Activated CD8-positive, alpha-beta memory T cell treated with anti-CD3 and anti-CD28 coated beads for 24 hours (primary cell): ENCODE results near the gene ELP6.
"Not testable (repeated sequence)": the region's sequence is repeated elsewhere in the genome, so short reads cannot be mapped to it uniquely, and the experiment has no call there.

Experiments
- DNase-seq: peaks from one replicate; pipeline ENCODE4 v3.0.0-alpha.2; 2020

The ELP6 gene

DNA sequence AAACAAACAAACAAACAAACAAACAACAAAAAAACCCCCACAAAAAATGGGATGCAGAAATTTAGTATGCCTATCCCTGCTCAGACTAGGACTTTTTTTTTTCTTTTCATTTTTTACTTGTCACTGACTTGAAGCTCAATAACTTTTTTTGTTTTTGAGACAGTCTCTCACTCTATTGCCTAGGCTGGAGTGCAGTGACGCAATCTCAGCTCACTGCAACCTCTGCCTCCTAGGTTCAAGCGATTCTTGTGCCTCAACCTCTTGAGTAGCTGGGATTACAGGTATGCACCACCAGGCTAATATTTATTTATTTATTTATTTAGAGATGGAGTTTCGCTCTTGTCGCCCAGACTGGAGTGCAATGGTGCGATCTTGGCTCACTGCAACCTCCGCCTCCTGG, 8.2 kb downstream of the ELP6 start:
- not testable (repeated sequence) for DNase-seq

DNA sequence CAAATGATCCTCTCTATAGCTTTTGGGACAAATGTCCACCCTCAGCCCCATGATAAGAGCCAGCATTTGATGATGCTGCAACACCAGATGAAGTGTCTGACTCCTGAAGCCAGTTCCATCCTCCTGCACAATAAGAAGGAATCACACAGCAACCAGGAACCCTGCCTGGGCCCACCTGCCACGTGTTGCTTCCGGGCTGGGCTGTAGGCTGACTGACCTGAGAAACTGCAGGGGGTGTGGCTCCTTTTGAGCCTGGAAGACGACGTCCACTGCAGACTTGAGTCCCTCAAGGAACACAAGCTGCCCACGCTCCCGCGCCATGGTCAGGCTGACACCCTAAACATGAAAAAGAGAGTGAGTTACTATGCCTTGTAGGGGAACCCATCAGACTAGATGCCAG, 9.4 kb downstream of the ELP6 start:
- DNase-seq = no peak

DNA sequence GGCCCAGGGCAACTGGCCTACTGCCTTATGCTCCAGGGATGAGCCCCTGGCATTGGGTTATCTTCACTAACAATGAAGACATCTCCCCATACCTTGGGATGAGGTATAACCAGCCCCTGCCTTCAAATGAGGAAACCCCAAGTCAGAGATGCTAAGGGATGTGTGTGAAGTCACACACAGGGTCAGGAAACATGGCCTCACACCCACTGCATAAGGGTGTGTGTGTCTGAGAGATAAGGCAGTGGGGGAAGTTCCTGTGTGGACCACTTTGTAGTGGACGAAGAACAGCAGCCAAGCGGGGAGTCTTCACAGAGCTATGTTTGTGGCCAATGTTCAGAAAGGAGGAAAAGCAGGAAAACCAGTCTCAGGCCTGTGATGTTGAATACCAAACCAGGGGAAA, 10.5 kb downstream of the ELP6 start:
- DNase-seq = no peak

DNA sequence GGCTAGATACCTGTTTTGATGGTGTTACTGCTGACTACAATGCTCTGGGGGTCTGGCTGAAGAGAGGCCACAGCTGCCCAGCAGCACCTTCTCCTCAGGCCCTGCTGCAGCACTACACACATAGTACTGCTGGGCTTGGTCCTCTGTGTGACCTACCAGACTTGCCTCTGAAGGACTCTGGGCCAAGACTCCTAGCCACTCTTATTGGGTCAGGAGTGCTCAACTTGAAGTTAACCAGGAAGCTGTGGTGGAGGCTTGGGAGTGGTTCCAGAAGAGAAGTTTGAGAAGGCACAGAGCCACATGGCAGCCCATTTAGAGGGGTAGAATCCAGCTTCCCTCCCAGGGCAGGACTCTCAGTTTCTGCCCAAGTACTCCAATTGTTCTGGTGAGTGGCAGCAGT, 16.6 kb downstream of the ELP6 start:
- no peak for DNase-seq

DNA sequence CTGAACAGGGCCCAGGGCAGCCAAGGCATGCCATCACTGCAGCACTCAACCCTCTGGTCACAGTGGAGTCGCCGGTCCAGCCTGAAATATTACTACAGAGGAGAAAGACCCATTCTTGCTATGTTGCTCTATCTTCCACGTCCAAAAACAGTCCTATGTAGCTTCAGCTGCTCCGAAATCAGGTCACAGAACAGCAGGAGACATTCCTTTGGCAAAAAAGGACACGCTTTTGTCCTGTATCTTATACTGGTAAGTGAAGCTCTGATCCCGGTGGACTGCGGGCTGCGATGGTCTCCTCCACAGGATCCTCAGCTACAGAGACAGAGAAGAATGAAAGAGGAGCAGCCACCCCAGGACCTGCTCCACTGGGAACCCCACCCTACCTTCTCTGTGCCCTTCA, 17.6 kb downstream of the ELP6 start:
- no peak for DNase-seq

DNA sequence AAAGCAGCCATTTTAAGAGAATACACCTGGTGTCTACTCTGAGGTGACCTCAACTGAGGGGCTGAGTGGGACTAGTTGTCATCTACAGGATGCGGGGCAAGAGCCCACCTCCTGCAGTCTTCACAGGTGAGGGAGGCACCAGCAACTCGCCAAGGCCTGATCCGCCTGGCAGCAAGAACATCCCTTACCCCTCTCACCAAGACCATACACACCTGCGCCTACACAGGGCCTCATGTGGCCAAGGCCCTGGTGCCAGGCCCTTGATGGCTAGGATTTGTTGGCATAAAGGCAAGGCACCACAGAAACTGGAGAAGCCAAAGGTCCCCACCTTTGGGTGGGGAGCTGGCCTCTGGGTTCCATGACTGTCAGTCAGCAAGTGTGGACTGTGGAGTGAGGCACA, 18.4 kb downstream of the ELP6 start:
- DNase-seq = no peak

DNA sequence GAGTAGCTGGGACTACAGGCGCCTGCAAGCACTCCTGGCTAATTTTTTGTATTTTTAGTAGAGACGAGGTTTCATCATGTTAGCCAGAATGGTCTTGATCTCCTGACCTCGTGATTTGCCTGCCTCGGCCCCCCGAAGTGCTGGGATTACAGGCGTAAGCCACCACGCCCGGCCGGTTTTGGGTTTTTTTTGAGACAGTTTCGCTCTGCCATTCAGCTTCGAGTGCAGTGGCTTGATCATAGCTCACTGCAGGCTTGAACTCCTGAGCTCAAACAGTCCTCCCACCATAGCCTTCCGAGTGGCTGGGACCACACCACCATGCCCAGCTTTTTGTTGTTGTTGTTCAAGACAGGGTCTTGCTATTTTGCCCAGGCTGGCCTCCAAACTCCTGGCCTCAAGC, 21.7 kb downstream of the ELP6 start:
- DNase-seq = no peak

DNA sequence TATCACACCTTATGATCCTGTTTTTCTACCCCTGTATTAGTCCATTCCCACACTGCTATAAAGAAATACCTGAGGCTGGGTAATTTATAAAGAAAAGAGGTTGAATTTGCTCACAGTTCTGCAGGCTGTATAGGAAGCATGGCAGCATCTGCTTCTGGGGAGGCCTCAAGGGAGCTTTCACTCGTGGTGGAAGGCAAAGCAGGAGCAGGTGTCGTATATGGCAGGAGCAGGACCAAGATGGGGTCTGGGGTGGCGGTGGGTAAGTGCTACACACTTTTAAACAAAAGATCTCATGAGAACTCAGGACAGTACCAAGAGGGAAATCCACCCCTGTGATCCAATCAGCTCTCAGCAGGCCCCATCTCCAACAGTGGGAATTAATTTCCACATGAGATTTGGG, 22.3 kb downstream of the ELP6 start:
- no peak for DNase-seq

DNA sequence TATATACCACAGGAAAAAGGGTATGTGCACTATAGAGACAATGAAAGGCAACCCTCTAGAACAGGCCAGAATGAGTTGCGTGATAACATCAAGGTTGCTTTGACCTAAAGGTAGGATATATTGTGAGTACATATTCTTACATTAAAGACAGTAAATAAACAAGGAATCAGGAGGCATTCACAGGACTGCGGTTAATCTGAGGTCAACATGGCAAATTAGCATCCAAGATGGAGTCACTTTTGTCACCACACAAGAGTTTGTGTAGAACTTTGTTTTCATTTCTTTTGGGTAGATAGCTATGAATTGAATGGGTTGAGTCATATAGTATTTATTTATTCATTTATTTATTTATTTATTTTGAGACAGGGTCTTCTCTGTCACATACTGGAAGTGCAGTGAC, 26.2 kb downstream of the ELP6 start:
- DNase-seq = no peak

DNA sequence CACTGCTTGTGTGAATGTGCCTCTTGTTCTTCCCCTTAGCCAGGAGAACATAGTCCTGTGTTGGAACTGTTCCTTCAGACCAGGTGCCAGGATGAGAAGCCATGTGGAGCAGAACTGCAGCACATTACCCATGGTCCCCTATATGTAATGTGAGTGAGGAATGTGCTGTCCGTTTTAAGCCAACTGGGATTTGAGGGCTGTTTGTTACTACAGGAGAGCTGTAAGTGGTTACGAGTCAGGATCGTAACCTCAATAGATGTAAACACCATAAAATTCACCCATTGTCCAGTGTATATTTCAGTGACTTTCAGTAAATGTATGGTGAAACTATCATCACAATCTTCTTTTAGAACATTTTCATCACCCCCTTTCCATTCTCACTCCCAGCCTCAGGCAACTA, 27.7 kb downstream of the ELP6 start:
- no peak for DNase-seq

DNA sequence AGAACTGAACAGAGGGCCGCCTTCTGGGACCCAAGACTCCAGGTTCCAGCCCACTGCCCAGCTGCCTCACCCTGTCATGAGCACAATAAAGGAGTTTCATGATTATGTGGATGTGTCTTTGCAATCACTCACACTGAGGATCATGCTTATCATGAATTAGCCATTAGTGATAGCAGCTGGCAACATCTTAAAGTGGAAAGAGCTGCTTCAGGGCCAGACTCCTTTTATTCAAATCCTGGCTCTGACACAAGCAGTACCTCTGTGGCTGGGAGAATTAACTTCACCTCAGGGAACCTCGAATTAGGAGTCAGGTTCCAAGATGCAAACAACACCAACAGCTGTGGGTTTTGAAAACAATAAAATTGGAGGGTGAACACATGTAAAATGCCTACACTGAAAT, 31.1 kb downstream of the ELP6 start:
- no peak for DNase-seq

DNA sequence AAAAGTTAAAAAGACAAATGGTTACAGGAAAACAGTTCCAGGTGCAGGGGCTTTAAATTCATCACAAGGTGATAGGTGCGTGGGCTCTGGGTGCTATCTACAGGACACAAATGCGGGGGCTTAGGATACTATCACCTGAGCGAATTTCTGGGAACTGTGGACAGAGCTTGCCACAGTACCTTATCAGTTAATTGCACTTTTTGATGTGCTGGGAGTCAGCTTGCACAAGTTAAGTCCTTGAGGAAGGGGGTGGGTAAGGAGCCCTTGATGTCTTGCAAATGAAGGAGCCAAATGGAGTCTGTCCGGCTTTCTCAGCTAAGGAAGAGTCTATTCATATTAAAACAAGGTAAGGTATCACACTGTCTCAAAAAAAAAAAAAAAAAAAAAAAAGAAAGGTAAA, 31.7 kb downstream of the ELP6 start:
- not testable (repeated sequence) for DNase-seq

DNA sequence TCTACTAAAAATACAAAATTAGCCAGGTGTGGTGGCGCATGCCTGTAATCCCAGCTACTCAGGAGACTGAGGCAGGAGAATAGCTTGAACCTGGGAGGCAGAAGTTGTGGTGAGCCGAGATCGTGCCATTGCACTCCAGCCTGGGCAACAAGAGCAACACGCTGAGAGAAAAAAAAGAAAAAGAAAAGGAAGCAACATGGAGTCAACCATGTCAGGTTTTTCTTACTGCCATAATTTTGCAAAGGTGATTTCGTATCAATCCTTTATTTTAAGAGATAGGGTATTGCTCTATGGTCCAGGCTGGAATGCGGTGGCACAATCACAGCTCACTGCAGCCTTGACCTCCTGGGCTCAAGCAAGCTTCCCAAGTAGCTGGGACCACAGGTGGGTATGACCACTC, 33.2 kb downstream of the ELP6 start:
- DNase-seq = not testable (repeated sequence)

DNA sequence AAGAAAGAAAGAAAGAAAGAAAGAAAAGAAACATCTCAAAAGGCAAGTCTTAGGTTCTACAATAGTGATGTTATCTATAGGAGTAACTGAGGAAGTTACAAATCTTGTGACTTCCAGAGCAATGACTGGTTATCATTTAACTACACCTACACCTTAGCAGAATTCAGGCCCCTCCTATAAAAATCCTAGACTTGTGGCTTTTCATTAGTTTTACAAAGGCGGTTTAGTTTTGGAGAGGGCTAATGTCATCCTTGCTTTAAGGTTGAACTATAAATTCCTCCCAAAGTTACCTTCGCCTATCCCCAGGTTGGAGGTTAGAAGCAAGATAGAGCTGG, 33.7 kb downstream of the ELP6 start:
- no peak for DNase-seq

DNA sequence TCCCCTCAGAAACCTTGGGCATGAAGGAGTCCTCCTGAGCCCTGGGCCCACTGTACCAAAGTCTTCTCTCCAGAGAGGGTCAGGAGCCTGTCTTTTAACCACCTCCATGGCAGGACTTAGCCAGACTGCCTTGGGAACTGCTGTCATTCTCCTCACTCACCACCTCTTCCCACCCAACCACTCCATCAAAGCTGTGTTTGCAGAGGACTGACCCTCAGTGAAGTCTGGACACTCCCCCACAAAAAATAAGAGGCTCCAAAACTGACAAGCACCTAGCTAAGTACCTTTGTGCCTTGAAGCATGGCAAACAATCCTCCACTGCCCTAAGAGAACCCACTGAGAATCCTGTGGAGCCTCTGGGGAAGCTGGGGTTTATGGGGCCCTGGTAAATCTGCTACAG, 35.5 kb downstream of the ELP6 start:
- DNase-seq = no peak

DNA sequence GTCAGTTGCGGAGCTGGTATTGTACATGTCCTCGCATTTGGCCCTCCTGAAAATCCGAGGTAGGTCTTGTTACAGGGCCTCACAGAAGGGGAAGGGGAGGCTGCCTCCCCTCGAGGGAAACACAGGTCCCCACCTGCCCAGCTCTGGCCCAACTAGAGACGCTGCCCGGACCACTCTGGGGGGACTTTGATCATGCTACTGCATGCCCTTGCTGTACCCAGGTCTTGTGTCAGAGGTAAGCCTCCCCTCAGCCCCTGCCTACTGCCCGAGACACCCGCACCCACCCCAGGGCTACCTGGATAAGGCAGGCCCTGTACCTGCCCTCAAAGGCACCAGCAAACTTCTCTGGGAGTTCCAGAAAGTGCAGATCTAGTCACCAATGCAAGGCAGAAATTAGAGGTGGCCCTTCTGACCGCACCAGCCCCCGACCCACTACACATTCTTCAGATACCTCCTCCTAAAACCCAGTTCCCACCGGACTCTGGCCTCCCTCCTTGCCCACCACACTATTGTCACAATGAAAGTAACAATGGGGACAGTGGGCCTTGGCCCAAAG, 36.8 kb downstream of the ELP6 start:
- no peak for DNase-seq

DNA sequence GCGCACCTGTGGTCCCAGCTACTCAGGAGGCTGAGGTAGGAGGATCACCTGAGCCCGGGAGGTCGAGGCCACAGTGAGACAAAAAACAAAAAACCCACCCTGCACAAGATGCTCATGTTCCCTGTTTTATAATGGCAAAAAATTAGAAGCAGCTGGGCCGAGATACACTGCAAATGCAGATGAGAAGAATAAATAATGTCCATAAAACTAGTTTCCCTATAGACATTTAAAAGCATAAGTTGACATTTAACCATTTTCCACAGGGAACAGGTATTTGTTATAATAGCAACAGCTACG, 37.2 kb downstream of the ELP6 start:
- no peak for DNase-seq

DNA sequence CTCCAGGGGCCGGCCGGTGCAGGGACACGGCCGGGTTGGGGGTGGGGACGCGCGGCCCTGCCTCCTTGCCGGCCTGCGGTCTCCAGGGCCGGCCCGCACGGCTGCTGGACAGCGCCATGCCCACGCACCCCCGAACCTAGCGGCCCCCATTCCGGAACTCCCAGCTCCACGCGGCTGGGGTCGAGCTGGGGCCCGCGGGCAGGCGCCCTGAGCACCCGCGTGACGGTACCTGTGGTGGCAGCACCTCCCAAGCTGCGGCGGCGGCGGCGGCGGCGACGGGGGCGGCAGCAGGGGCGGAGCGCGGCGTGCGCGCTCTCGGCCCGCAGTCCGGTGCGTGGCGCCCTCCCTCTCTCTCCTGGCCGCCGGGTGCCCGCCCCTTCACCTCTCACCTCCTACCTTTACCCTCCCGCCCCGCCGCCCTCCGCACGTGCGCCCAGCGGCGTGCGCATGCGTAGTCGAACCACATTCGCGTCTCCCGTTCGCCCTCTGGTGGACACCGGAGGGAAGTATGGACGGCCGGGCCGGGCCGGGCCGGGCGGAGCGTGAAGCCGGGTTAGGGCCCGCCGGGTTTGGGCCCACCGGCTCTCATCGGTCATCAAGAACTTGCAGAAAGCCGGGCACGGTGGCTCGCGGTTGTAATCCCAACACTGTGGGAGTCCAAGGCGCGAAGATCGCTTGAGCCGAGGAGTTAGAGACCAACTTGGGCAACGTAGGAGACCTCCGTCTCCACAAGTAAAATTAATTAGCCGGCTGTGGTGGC, 37.8 kb downstream of the ELP6 start, which contains the start of gene SCAP:
Gene SCAP, minus strand, starts transcription at position 372 of the 760 bp plus-strand sequence. CDS start 32,948 bp downstream, outside the sequence.
- peak; percentile 99 for DNase-seq

DNA sequence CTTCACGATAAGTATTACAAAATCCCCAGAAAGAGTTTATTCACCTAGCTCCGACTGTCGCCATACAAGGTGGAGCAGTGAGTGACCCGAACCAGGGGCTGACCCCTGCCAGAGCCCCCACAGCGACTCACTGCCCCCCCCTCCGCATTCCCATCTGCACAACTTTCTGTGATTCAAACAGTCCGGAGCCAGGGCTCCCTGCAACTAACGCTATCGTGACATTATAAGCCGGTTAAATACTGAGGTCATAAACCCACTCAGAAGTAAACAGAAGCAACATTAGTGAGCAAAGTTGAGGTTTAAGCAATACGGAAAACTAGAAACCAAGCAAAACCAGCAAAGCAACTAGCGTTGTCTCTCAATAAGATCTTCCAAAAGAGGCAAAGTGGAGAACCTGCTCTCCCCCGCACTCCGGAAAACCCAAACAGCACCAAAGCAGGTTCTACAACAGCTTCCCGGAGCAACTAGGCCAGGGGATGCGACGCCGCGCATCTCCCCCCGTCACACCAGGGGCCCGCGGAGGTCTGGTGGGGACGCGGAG, 38.4 kb downstream of the ELP6 start:
- DNase-seq = no peak

DNA sequence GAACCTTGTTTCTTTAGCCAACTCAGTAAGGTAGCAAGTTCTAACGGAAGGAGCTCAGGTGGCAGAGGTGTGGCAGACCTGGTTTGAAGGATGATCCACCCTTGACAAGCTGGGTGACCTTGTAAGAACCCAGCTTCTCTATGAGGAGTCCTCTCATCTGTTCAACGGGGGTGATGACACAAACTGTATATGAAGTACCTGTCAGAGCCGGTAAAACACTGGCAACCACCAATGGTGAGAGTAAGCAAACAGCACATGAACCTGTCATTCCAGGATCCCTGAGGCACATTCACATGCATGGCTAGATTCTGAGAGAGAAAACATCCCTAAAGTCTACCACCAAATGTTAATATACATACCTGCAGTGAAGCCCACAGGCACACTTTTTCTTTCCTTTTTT, 40.1 kb downstream of the ELP6 start:
- no peak for DNase-seq

DNA sequence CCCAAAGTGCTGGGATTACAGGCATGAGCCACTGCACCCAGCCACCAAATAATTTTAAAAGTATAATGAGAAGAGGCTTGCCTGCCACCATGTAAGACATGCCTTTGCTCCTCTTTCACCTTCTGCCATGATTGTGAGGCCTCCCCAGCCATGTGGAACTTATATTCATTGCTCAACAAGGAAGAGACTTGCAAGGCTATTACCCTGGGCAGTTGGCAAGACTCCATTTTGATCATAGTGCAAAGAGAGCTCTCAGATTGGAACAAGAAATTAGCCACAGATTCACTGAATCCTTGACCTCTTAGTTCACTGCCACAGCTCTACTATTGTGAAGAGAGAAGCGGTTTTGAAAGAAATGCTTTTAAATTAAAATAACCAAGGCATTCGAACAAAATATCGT, 43.9 kb downstream of the ELP6 start:
- DNase-seq = no peak

DNA sequence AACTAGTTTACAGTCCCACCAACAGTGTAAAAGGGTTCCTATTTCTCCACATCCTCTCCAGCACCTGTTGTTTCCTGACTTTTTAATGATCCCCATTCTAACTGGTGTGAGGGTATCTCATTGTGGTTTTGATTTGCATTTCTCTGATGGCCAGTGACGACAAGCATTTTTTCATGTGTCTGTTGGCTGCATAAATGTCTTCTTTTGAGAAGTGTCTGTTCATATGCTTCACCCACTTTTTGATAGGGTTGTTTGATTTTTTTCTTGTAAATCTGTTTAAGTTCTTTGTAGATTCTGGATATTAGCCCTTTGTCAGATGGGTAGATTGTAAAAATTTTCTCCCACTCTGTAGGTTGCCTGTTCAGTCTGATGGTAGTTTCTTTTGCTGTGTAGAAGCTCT, 45.2 kb downstream of the ELP6 start:
- DNase-seq = not testable (repeated sequence)

DNA sequence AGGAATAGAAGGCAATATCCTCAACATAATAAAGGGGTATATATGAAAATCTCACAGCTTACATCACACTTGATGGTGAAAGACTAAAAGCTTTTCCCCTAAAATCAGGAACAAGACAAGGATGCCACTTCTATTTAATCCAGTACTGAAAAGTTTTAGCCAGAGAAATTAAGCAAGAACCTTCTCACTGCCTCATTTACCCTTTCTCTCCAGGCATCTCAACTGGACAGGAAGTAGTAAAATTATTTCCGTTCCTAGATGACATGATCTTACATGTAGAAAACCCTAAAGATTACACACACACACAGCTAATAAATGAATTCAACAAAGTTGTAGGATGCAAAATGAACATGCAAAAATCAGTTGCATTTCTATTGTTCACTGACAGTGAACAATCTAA, 48.9 kb downstream of the ELP6 start:
- DNase-seq = no peak

DNA sequence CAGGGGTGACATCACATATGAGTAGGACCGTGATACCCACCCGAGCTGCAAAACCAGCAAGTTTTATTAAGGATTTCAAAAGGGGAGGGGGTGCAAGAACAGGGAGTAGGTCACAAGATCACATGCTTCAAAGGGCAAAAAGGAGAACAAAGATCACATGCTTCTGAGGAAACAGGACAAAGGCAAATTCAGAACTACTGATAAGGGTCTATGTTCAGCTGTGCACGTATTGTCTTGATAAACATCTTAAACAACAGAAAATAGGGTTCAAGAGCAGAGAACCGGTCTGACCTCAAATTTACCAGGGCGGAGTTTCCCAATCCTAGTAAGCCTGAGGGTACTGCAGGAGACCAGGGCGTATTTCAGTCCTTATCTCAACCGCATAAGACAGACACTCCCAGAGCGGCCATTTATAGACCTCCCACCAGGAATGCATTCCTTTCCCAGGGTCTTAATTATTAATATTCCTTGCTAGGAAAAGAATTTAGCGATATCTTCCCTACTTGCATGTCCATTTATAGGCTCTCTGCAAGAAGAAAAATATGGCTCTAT, 53.9 kb downstream of the ELP6 start:
- not testable (repeated sequence) for DNase-seq

DNA sequence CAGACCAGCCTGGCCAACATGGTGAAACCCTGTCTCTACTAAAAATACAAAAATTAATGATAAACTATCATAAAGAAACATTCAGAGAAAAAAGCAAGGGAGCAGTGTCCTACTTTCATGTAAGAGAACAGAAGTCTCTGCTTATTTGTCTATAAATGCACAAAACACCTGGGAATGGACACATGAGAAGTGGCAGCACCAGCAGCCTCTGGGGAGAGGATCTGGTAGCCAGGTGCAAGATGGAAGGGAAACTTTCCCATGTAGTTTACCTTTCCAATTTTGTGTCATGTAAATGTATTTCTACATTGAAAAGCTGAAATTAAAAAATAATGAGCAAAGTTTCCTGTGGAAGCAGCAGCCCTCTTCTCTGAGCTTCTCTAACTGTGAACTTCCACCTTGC, 56.5 kb downstream of the ELP6 start:
- DNase-seq = no peak
